Measurements from ENCODE around the gene PAK1IP1. TPM values are rescaled to one million over a fixed set of nuclear protein-coding genes. Genes with fewer than 3 reads are reported as not detected.

Gene PAK1IP1
- polyA plus RNA-seq, 1 of the 3 experiments (the other 2 are of a cell fraction) = 16.2 TPM

GRCh38 chr6:10696655-10697054, 1.9 kb downstream of the PAK1IP1 start:
- H3K4me1 ChIP-seq (ENCODE audit: control insufficient read depth in 1 of 2, insufficient read depth in 2 of 2, low read depth in 1 of 2, low read length in 1 of 2) = peaks cover 9 to 11% of the 10 kb centered on the region in 2 experiments; a peak in 3 of 4 replicates
- 97% methylated on average over 4 of the region's 4 CpGs for WGBS (ENCODE audit: low lambda C conversion rate)
- H3K79me2 ChIP-seq (ENCODE audit: insufficient read depth) = peaks cover 72% of the 10 kb centered on the region
- TF ChIP-seq RXRA (IDR thresholded peaks at IDR 0.05; ENCODE audit: borderline replicate concordance, low read depth) = no peak
- TF ChIP-seq RFX5 (IDR thresholded peaks at IDR 0.05; ENCODE audit: low read length) = no peak
- no peak for TF ChIP-seq POLR2AphosphoS5 (IDR thresholded peaks at IDR 0.05; ENCODE audit: low read depth, low read length)
- TF ChIP-seq MEF2A (IDR thresholded peaks at IDR 0.05; ENCODE audit: borderline replicate concordance, low read depth) = no peak
- TF ChIP-seq RAD21 (IDR thresholded peaks at IDR 0.05; ENCODE audit: low read length) = no peak
- TF ChIP-seq NFIC (IDR thresholded peaks at IDR 0.05; ENCODE audit: borderline replicate concordance) = no peak
- TF ChIP-seq, protein P1, sequence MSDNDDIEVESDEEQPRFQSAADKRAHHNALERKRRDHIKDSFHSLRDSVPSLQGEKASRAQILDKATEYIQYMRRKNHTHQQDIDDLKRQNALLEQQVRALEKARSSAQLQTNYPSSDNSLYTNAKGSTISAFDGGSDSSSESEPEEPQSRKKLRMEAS (IDR thresholded peaks at IDR 0.05; ENCODE audit: low read depth) = no peak
- TF ChIP-seq NRF1 (IDR thresholded peaks at IDR 0.05; ENCODE audit: low read depth, low read length) = no peak
- TF ChIP-seq, protein P2, sequence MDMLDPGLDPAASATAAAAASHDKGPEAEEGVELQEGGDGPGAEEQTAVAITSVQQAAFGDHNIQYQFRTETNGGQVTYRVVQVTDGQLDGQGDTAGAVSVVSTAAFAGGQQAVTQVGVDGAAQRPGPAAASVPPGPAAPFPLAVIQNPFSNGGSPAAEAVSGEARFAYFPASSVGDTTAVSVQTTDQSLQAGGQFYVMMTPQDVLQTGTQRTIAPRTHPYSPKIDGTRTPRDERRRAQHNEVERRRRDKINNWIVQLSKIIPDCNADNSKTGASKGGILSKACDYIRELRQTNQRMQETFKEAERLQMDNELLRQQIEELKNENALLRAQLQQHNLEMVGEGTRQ (IDR thresholded peaks at IDR 0.05; ENCODE audit: borderline replicate concordance, low read depth, low read length) = no peak
- TF ChIP-seq SIN3A (IDR thresholded peaks at IDR 0.05; ENCODE audit: borderline replicate concordance, low read depth, low read length) = no peak
- no peak for TF ChIP-seq TAF1 (IDR thresholded peaks at IDR 0.05; ENCODE audit: borderline replicate concordance, low read depth, low read length)
- no peak for TF ChIP-seq FOXJ3 (CRISPR knock-in tag; IDR thresholded peaks at IDR 0.05)
- no peak for TF ChIP-seq USF1 (IDR thresholded peaks at IDR 0.05; ENCODE audit: borderline replicate concordance, low read depth)
- no peak for TF ChIP-seq YY1 (IDR thresholded peaks at IDR 0.05; ENCODE audit: low read depth)
- TF ChIP-seq EZH2phosphoT487 (IDR thresholded peaks at IDR 0.05; ENCODE audit: borderline replicate concordance, low read depth) = no peak
- no peak for TF ChIP-seq RCOR1 (IDR thresholded peaks at IDR 0.05; ENCODE audit: low read length)
- no peak for TF ChIP-seq ELF1 (IDR thresholded peaks at IDR 0.05)
- TF ChIP-seq FOSL2 (IDR thresholded peaks at IDR 0.05; ENCODE audit: borderline replicate concordance, low read depth) = no peak
- TF ChIP-seq CHD2 (IDR thresholded peaks at IDR 0.05; ENCODE audit: low read length, partially characterized antibody) = no peak
- no peak for TF ChIP-seq JUND (IDR thresholded peaks at IDR 0.05)
- no peaks in the 10 kb centered on the region for H3K27me3 ChIP-seq (ENCODE audit: insufficient read depth)
- no peak overlapping the region for H3K27ac ChIP-seq (ENCODE audit: low read depth in 2 of 2, low read length in 1 of 2)
- no peaks in the 10 kb centered on the region for H3K9me2 ChIP-seq
- 0 out of 4 replicates have a peak overlapping the region, but pooled peaks of 1 of the 2 experiments have one; percentile 71 for H3K4me3 ChIP-seq (ENCODE audit: low read depth in 2 of 2, low read length in 1 of 2)
- ChIA-PET CTCF (interaction anchor here (0.7 to 0.8 kb wide), 2 partner anchors 9 to 186 kb away, joined by 3 to 4 read pairs; no protein-coding TSS in a partner anchor), POLR2A (no interaction called here)
- no peaks in the 10 kb centered on the region for H4K20me1 ChIP-seq (ENCODE audit: insufficient read depth)
- no peak overlapping the region for H3K9ac ChIP-seq
- peaks cover 23 to 30% of the 10 kb centered on the region in 2 experiments for H3K36me3 ChIP-seq (replicated peaks in 1 of 2; ENCODE audit: control insufficient read depth in 1 of 2, insufficient read depth in 2 of 2, low read length in 1 of 2)
- peaks cover 2% of the 10 kb centered on the region for H3F3A ChIP-seq (replicated peaks; ENCODE audit: insufficient read depth)
- peak overlapping the region; percentile 96 for H3K4me2 ChIP-seq
- H3K9me3 ChIP-seq = no peaks in the 10 kb centered on the region
- no peak overlapping the region for H2AFZ ChIP-seq (ENCODE audit: low read depth)
- DNase-seq = no peak
